ENCODE results near the gene AMPH.

AMPH gene

DNA sequence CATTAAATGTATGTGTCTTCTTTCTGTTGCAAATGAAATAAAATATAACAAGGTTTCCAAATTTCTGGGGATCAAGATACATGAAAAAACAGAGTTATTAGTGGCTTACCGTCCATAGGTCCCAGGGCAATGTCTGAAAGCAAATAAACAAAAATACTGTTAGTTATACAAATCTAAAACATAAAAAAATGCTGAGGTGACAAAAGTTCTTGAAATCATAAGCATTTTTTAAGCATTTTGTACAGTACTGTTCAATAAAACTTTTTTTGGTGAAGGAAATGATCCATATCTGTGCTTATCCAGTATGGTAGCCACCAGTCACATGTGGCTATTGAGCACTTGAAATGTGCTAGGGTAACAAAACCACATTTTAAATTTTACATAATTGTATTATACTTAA is 199.1 kb downstream of the AMPH start:
- Histone ChIP-seq H3K56ac (ENCODE audit: low read length) (no peak overlapping the region), H3K23ac (ENCODE audit: low read length) (no peak overlapping the region), H3K4me1 (ENCODE audit: control insufficient read depth, low read depth, low read length) (no peaks in the 10 kb centered on the region), H2BK120ac (ENCODE audit: low read depth, low read length) (no peak overlapping the region), H3K9ac (ENCODE audit: low read length) (no peak overlapping the region), H3K27ac (ENCODE audit: low read depth, low read length) (no peak overlapping the region), H2BK15ac (replicated peaks; ENCODE audit: low read depth) (no peak overlapping the region), H4K8ac (ENCODE audit: low read depth, low read length) (no peak overlapping the region), H4K5ac (ENCODE audit: low read length) (no peak overlapping the region), H3K18ac (ENCODE audit: low read length) (no peak overlapping the region), H2BK5ac (ENCODE audit: low read length) (no peak overlapping the region), H3K4me2 (ENCODE audit: low read length) (no peak overlapping the region), H3K4me3 (ENCODE audit: low read length) (no peak overlapping the region), H3K79me2 (ENCODE audit: control insufficient read depth, insufficient read depth, low read length) (no peaks in the 10 kb centered on the region), H2AK5ac (ENCODE audit: low read length) (no peak overlapping the region), H3K79me1 (ENCODE audit: low read length) (no peaks in the 10 kb centered on the region), H3K36me3 (ENCODE audit: control insufficient read depth, insufficient read depth, low read length) (no peaks in the 10 kb centered on the region), H3K4ac (ENCODE audit: low read depth, low read length) (no peak overlapping the region), H3K27me3 (ENCODE audit: insufficient read depth, low read length, poor library complexity) (no peaks in the 10 kb centered on the region)
- WGBS (ENCODE audit: extremely low coverage, insufficient coverage, low lambda C conversion rate) = no CpG with 5 or more reads among the region's 1 CpG
- no peak for DNase-seq

DNA sequence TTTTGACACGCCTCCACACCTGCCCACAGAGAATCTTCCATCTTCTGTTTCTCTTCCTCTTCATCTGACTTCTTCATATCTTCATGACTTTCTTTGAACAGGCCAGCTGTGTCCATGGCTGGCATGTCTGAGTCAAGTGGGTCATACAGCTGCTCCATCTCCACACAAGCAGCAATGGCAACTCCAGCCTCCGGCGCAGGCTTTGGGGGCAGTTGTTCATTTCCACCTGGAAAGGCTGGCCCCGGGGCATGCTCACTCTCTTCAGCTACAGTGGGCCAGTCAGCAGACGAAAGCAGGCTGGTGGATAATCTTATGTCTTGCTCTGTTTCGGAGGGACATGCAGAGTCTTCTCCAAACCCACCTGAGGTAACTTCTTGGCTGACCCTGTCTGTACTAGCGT is 202.1 kb downstream of the AMPH start:
- Histone ChIP-seq H2BK15ac (replicated peaks; ENCODE audit: low read depth) (no peak overlapping the region), H3K9ac (ENCODE audit: low read length) (no peak overlapping the region), H3K4ac (ENCODE audit: low read depth, low read length) (no peak overlapping the region), H3K36me3 (ENCODE audit: control insufficient read depth, insufficient read depth, low read length) (no peaks in the 10 kb centered on the region), H3K79me1 (ENCODE audit: low read length) (no peaks in the 10 kb centered on the region), H3K23ac (ENCODE audit: low read length) (no peak overlapping the region), H3K27ac (ENCODE audit: low read depth, low read length) (no peak overlapping the region), H3K27me3 (ENCODE audit: insufficient read depth, low read length, poor library complexity) (no peaks in the 10 kb centered on the region), H4K5ac (ENCODE audit: low read length) (no peak overlapping the region), H2AK5ac (ENCODE audit: low read length) (no peak overlapping the region), H3K4me3 (ENCODE audit: low read length) (no peak overlapping the region), H3K18ac (ENCODE audit: low read length) (no peak overlapping the region), H4K8ac (ENCODE audit: low read depth, low read length) (no peak overlapping the region), H2BK5ac (ENCODE audit: low read length) (no peak overlapping the region), H2BK120ac (ENCODE audit: low read depth, low read length) (no peak overlapping the region), H3K79me2 (ENCODE audit: control insufficient read depth, insufficient read depth, low read length) (no peaks in the 10 kb centered on the region), H3K4me1 (ENCODE audit: control insufficient read depth, low read depth, low read length) (no peaks in the 10 kb centered on the region), H3K4me2 (ENCODE audit: low read length) (no peak overlapping the region), H3K56ac (ENCODE audit: low read length) (no peak overlapping the region)
- no peak for DNase-seq
- no CpG with 5 or more reads among the region's 7 CpGs for WGBS (ENCODE audit: extremely low coverage, insufficient coverage, low lambda C conversion rate)

DNA sequence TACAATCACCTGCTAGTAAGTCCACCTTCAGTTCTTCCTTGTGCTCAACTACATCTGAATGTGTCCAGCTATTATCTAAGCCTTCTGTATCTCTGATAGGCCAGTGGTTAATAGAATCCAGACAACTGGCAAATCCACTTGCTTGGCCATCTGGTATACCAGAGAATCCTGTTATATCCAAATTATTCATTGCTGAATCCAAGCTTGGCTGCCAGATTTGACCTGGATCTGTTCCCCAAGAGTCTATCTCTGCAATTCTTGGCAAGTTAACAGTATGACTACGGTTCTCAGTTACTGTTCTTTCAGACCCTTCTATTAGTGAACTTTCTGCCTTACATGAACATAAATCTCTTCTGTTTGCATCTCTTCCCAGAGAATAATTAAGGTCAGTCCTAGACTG is 203.1 kb downstream of the AMPH start:
- no peaks in the 10 kb centered on the region for H3K36me3 ChIP-seq (ENCODE audit: control insufficient read depth, insufficient read depth, low read length)
- no peaks in the 10 kb centered on the region for H3K4me1 ChIP-seq (ENCODE audit: control insufficient read depth, low read depth, low read length)
- no peak overlapping the region for H3K9ac ChIP-seq (ENCODE audit: low read length)
- H2BK5ac ChIP-seq (ENCODE audit: low read length) = no peak overlapping the region
- no peaks in the 10 kb centered on the region for H3K79me2 ChIP-seq (ENCODE audit: control insufficient read depth, insufficient read depth, low read length)
- H3K4me3 ChIP-seq (ENCODE audit: low read length) = no peak overlapping the region
- H3K23ac ChIP-seq (ENCODE audit: low read length) = no peak overlapping the region
- no peak for DNase-seq
- no peak overlapping the region for H3K4ac ChIP-seq (ENCODE audit: low read depth, low read length)
- H2BK15ac ChIP-seq (replicated peaks; ENCODE audit: low read depth) = no peak overlapping the region
- no peak overlapping the region for H2AK5ac ChIP-seq (ENCODE audit: low read length)
- H4K8ac ChIP-seq (ENCODE audit: low read depth, low read length) = no peak overlapping the region
- no peaks in the 10 kb centered on the region for H3K27me3 ChIP-seq (ENCODE audit: insufficient read depth, low read length, poor library complexity)
- H2BK120ac ChIP-seq (ENCODE audit: low read depth, low read length) = no peak overlapping the region
- H3K27ac ChIP-seq (ENCODE audit: low read depth, low read length) = no peak overlapping the region
- H3K18ac ChIP-seq (ENCODE audit: low read length) = no peak overlapping the region
- no CpG with 5 or more reads among the region's 1 CpG for WGBS (ENCODE audit: extremely low coverage, insufficient coverage, low lambda C conversion rate)
- H3K4me2 ChIP-seq (ENCODE audit: low read length) = no peak overlapping the region
- H3K56ac ChIP-seq (ENCODE audit: low read length) = no peak overlapping the region
- no peaks in the 10 kb centered on the region for H3K79me1 ChIP-seq (ENCODE audit: low read length)
- H4K5ac ChIP-seq (ENCODE audit: low read length) = no peak overlapping the region

DNA sequence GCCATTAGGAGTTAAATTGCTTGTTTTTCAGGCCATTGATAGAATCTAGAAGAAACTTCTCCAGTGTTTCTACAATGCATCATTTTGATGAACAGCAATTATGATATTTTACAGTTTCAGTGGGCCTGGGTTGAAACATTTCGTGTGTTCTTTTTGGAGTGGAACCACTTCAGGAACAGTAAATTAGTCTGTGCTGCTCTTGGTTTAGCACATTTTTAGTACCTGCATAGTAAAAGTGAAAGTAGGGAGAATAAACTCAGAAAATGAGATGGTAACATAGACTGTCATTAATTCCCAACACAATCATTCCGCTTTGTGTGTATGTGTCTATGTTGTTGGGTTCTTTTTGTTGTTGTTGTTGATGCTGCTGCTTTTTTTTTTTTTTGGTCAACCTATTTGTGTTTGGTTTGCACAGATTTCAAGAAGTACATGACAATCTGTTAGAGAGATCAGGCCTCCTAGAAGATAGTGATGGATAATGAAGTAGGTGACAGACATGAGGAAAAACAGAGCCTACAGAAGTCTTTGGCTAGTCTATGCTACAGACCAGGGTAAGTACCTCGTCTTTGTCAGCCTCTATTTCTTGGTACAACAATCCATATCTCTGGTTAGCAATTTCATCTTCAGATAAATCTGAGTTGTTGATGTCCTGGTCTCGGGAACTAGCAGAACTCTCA is 203.8 kb downstream of the AMPH start:
- Histone ChIP-seq H3K36me3 (ENCODE audit: control insufficient read depth, insufficient read depth, low read length) (no peaks in the 10 kb centered on the region), H3K23ac (ENCODE audit: low read length) (no peak overlapping the region), H2AK5ac (ENCODE audit: low read length) (no peak overlapping the region), H3K9ac (ENCODE audit: low read length) (no peak overlapping the region), H3K27me3 (ENCODE audit: insufficient read depth, low read length, poor library complexity) (no peaks in the 10 kb centered on the region), H3K79me1 (ENCODE audit: low read length) (no peaks in the 10 kb centered on the region), H3K4ac (ENCODE audit: low read depth, low read length) (no peak overlapping the region), H3K4me1 (ENCODE audit: control insufficient read depth, low read depth, low read length) (no peaks in the 10 kb centered on the region), H3K4me2 (ENCODE audit: low read length) (no peak overlapping the region), H3K27ac (ENCODE audit: low read depth, low read length) (no peak overlapping the region), H3K4me3 (ENCODE audit: low read length) (no peak overlapping the region), H3K56ac (ENCODE audit: low read length) (no peak overlapping the region), H2BK15ac (replicated peaks; ENCODE audit: low read depth) (no peak overlapping the region), H3K18ac (ENCODE audit: low read length) (no peak overlapping the region), H4K8ac (ENCODE audit: low read depth, low read length) (no peak overlapping the region), H3K79me2 (ENCODE audit: control insufficient read depth, insufficient read depth, low read length) (no peaks in the 10 kb centered on the region), H2BK5ac (ENCODE audit: low read length) (no peak overlapping the region), H4K5ac (ENCODE audit: low read length) (no peak overlapping the region), H2BK120ac (ENCODE audit: low read depth, low read length) (no peak overlapping the region)
- peak; percentile 33 for DNase-seq
- no CpG with 5 or more reads among the region's 4 CpGs for WGBS (ENCODE audit: extremely low coverage, insufficient coverage, low lambda C conversion rate)

DNA sequence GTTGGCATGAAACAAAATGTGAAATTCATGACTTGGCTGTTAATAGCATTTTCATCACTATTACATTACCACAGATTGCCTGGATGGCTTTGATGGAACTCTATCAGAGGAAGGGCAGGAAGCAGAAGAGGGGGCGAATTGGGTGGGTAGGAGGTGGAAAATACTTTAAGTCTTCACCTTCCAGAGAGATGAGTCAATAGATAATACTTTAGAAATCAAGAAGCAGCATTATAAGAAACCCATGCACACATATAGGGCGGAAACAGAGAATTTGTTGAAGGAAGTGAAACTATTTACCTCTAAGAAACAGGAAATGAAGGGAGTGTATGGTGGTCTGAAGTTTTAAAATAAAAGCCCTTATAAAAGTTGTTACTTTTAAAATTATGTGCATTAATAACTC is 205.7 kb downstream of the AMPH start:
- WGBS (ENCODE audit: extremely low coverage, insufficient coverage, low lambda C conversion rate) = no CpG with 5 or more reads among the region's 2 CpGs

More for the DNA sequence above, 205.7 kb downstream of the AMPH start:
- DNase-seq = no peak
- no peaks in the 10 kb centered on the region for H3K4me1 ChIP-seq (ENCODE audit: control insufficient read depth, low read depth, low read length)
- no peak overlapping the region for H3K27ac ChIP-seq (ENCODE audit: low read depth, low read length)
- H3K4ac ChIP-seq (ENCODE audit: low read depth, low read length) = no peak overlapping the region
- H3K79me1 ChIP-seq (ENCODE audit: low read length) = no peaks in the 10 kb centered on the region
- no peaks in the 10 kb centered on the region for H3K79me2 ChIP-seq (ENCODE audit: control insufficient read depth, insufficient read depth, low read length)
- H2BK15ac ChIP-seq (replicated peaks; ENCODE audit: low read depth) = no peak overlapping the region
- H2BK5ac ChIP-seq (ENCODE audit: low read length) = no peak overlapping the region
- H4K5ac ChIP-seq (ENCODE audit: low read length) = no peak overlapping the region
- no peak overlapping the region for H3K56ac ChIP-seq (ENCODE audit: low read length)
- no peak overlapping the region for H3K4me3 ChIP-seq (ENCODE audit: low read length)
- no peak overlapping the region for H2AK5ac ChIP-seq (ENCODE audit: low read length)
- no peak overlapping the region for H3K23ac ChIP-seq (ENCODE audit: low read length)
- no peaks in the 10 kb centered on the region for H3K36me3 ChIP-seq (ENCODE audit: control insufficient read depth, insufficient read depth, low read length)
- H3K27me3 ChIP-seq (ENCODE audit: insufficient read depth, low read length, poor library complexity) = no peaks in the 10 kb centered on the region
- H2BK120ac ChIP-seq (ENCODE audit: low read depth, low read length) = no peak overlapping the region
- no peak overlapping the region for H3K9ac ChIP-seq (ENCODE audit: low read length)
- no peak overlapping the region for H3K4me2 ChIP-seq (ENCODE audit: low read length)
- no peak overlapping the region for H4K8ac ChIP-seq (ENCODE audit: low read depth, low read length)
- H3K18ac ChIP-seq (ENCODE audit: low read length) = no peak overlapping the region

All from mesendoderm (in vitro differentiated cells).